Chondrocyte (in vitro differentiated cells): ENCODE measurements around the gene DXO. TPM values are rescaled to one million over a fixed set of nuclear protein-coding genes. Genes with fewer than 3 reads are reported as not detected.

Source experiments
- DNase-seq: peaks from one replicate; pipeline ENCODE4 v3.0.0; 2021; ENCODE audit warnings: mixed read lengths, low spot score
- H3K27ac Mint-ChIP-seq: one replicate; pipeline ENCODE4 v1.8.0; 2021; ENCODE audit warnings: mild to moderate bottlenecking, moderate library complexity, mixed read lengths; ENCODE audit not compliant: unreplicated experiment
- H3K27me3 Mint-ChIP-seq: 2 replicates; pipeline ENCODE4 v1.8.0; 2021; ENCODE audit warnings: low read depth, mixed read lengths
- H3K36me3 Mint-ChIP-seq: 2 replicates; pipeline ENCODE4 v1.8.0; 2021; ENCODE audit warnings: low read depth, mixed read lengths
- H3K4me1 Mint-ChIP-seq: 2 replicates; pipeline ENCODE4 v1.8.0; 2021; ENCODE audit warnings: low read depth, mild to moderate bottlenecking, mixed read lengths
- H3K4me3 Mint-ChIP-seq: one replicate; pipeline ENCODE4 v1.8.0; 2021; ENCODE audit warnings: mild to moderate bottlenecking, moderate library complexity, mixed read lengths; ENCODE audit not compliant: unreplicated experiment
- H3K9me3 Mint-ChIP-seq: 2 replicates; pipeline ENCODE4 v1.8.0; 2021; ENCODE audit warnings: low read depth, mixed read lengths
- total RNA-seq: library from RNA; stranded (reverse); gene quantifications from 3 replicates; pipeline ENCODE4 v1.2.1, GENCODE V29; 2021
- TF ChIP-seq, protein P1 (sequence below): fragments of 200-600 bp; sonication (generic); IDR thresholded peaks from 2 replicates; pipeline ENCODE4 v1.5.0; 2021; ENCODE audit warnings: antibody characterized with exemption, mild to moderate bottlenecking, moderate library complexity

DXO gene
- total RNA-seq, 1 donor from 2014 or later: 25.9 TPM

DNA sequence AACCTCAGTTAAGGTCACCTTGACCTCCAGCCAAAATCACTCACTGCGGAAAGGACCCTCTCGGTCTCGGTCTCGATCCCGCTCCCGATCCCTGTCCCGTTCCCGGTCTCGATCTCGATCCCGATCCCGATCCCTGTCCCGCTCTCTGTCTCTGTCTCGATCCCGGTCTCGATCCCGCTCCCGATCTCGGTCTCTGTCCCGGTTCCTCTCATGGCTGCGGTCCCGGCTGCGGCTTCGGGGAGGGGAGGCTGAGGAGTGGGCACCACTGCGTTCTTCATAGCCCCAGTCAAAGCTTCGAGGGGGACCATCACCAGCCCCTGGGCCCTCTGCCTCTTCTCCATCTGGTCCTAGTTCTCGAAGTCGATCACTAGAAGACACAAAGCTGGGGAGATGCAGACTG is 17.4 kb downstream of the DXO start:
- H3K4me1 Mint-ChIP-seq: peaks cover 21% of the 10 kb centered on the region
- H3K36me3 Mint-ChIP-seq: peaks cover 28% of the 10 kb centered on the region
- H3K9me3 Mint-ChIP-seq: no peaks in the 10 kb centered on the region
- no peak overlapping the region for H3K4me3 Mint-ChIP-seq
- no peak overlapping the region for H3K27ac Mint-ChIP-seq
- no peak for DNase-seq
- no peaks in the 10 kb centered on the region for H3K27me3 Mint-ChIP-seq
- TF ChIP-seq, protein P1, sequence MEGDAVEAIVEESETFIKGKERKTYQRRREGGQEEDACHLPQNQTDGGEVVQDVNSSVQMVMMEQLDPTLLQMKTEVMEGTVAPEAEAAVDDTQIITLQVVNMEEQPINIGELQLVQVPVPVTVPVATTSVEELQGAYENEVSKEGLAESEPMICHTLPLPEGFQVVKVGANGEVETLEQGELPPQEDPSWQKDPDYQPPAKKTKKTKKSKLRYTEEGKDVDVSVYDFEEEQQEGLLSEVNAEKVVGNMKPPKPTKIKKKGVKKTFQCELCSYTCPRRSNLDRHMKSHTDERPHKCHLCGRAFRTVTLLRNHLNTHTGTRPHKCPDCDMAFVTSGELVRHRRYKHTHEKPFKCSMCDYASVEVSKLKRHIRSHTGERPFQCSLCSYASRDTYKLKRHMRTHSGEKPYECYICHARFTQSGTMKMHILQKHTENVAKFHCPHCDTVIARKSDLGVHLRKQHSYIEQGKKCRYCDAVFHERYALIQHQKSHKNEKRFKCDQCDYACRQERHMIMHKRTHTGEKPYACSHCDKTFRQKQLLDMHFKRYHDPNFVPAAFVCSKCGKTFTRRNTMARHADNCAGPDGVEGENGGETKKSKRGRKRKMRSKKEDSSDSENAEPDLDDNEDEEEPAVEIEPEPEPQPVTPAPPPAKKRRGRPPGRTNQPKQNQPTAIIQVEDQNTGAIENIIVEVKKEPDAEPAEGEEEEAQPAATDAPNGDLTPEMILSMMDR: no peak

DNA sequence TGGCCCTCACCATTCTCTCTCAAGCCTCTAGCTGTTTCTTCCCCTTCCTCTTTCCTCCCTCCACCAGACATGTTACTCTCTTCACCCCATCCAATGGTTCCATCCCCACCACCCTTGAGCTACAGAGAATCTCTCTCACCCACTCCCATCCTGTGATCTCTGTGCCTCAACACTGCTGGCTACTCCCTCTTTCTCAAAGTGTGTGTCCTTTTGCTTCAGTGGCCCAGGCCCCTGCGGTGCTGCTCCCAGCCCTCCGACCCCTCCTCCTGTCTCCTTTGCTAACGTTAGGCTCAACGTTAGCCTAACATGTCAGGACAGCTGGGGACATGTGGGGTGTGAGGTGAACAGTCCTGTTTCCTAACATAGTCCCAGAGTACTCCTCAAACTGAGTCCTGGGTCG is 19.0 kb downstream of the DXO start:
- Mint-ChIP-seq H3K36me3 (peaks cover 28% of the 10 kb centered on the region), H3K9me3 (no peaks in the 10 kb centered on the region), H3K27me3 (no peaks in the 10 kb centered on the region)

DNA sequence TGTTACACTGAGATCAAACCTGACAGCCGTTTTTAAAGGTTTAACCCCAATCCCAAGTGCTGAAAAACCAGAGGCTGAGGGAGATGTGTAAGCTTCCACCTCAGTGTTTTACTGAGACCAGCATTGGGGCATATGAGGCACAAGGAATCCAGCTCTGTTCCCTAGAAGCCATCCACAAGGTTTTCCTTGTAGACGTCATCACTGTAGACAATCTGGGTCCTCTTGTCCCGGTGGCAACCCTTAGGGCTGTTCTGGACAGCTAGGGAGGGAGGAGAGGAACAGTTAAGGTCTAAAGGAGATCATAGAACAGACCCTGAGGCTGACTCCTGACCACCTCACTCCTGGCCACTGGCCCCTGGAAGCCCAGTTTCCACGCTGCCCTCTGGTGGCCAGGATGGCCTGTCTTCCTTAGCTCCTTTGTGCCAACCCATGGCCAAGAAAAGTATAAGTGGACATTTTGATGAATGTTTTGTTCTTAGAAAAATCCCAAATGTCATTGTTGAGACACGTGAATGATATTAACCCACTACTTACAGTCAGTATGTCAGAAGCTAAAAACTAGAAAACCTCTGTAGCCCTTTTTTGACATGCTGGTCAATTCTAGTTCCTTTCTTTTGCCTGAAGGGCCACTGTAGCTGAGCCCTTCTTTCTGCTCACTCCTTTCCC is 19.7 kb downstream of the DXO start:
- TF ChIP-seq, protein P1: peak; percentile 89
- Mint-ChIP-seq H3K27ac (no peak overlapping the region), H3K36me3 (peaks cover 28% of the 10 kb centered on the region), H3K4me3 (no peak overlapping the region), H3K4me1 (peaks cover 2% of the 10 kb centered on the region), H3K9me3 (no peaks in the 10 kb centered on the region), H3K27me3 (no peaks in the 10 kb centered on the region)
- DNase-seq: no peak

More for the DNA sequence above, 19.0 kb downstream of the DXO start:
- no peak overlapping the region for H3K4me3 Mint-ChIP-seq
- H3K27ac Mint-ChIP-seq: no peak overlapping the region
- TF ChIP-seq, protein P1: no peak
- peaks cover 8% of the 10 kb centered on the region for H3K4me1 Mint-ChIP-seq
- DNase-seq: no peak

DNA sequence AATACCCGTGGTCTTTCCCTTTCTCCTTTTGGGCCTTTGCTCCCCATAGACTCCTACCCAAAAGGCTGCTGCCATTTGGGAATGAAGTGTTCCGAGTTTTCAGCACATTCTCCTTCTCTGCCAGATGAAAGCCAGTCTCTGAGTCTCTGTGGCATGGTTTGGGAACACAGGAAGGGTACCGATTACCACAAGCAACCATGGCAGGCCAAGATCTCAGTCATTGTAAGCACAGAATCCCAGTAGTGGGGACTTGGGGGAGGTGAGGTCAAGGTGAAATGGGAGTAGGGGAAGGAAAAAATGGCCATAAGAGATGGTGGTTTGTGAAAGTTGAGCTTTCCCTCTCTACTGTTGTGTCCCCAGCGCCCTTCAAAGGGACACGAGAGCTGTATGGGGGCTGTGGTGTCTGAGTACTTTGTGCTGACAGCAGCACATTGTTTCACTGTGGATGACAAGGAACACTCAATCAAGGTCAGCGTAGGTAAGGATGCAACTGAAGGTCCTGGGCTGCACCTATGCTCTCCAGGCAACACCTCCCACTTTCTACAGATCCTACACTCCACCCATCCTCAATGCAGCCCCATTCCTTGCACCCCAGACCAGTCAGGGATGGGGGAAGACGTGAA is 21.9 kb downstream of the DXO start:
- Mint-ChIP-seq H3K4me3 (no peak overlapping the region), H3K27ac (peak overlapping the region; percentile 3), H3K27me3 (no peaks in the 10 kb centered on the region), H3K4me1 (peaks cover 17% of the 10 kb centered on the region), H3K9me3 (no peaks in the 10 kb centered on the region), H3K36me3 (peaks cover 23% of the 10 kb centered on the region)
- TF ChIP-seq, protein P1: no peak
- DNase-seq: no peak

DNA sequence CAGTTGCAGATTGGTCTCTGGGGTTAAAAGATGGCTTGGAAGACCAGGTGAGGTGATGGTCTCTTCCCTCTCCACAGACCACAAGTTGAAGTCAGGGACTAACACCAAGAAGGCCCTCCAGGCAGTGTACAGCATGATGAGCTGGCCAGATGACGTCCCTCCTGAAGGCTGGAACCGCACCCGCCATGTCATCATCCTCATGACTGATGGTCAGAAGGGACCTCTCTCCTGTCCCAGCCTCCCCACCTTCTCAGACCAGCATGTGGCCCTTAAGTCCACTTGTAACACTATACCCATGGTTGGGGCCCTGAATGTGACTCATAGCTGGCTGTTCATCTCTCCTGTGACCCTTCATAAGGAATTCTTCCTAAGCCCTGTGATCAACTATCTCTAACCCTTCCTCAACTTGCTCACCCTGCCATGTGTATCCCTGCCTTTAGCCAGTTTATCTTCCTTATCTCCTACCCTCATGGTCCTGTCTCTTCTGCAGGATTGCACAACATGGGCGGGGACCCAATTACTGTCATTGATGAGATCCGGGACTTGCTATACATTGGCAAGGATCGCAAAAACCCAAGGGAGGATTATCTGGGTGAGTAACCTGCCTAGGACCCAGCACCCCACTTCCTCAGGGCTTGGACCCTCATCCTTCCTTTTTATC is 23.1 kb downstream of the DXO start:
- Mint-ChIP-seq H3K27ac (no peak overlapping the region), H3K9me3 (no peaks in the 10 kb centered on the region), H3K4me1 (peaks cover 17% of the 10 kb centered on the region), H3K27me3 (no peaks in the 10 kb centered on the region), H3K4me3 (no peak overlapping the region), H3K36me3 (peaks cover 14% of the 10 kb centered on the region)
- TF ChIP-seq, protein P1: no peak
- no peak for DNase-seq
